ENCODE measurements around the gene WDR36. TPM values are rescaled to one million over a fixed set of nuclear protein-coding genes. Genes with fewer than 3 reads are reported as not detected.

WDR36 gene
- polyA plus RNA-seq, 4 donors: 2.7 to 19.0 (median 5.9) TPM

GRCh38 chr5:111124793-111125192, 32.6 kb downstream of the WDR36 start:
- Histone ChIP-seq H3K4me3 (ENCODE audit: low read depth in 1 of 3, low read length in 3 of 3) (no peak overlapping the region), H3K27ac (ENCODE audit: low read depth in 1 of 3, low read length in 2 of 3) (no peak overlapping the region), H3K4me1 (ENCODE audit: control insufficient read depth in 3 of 3, insufficient read depth in 2 of 3, low read depth in 1 of 3, low read length in 2 of 3) (no peaks in the 10 kb centered on the region), H3K9me3 (ENCODE audit: control insufficient read depth in 2 of 2, insufficient read depth in 1 of 2, low read depth in 1 of 2, low read length in 1 of 2) (no peaks in the 10 kb centered on the region), H3K36me3 (ENCODE audit: control insufficient read depth in 3 of 3, insufficient read depth in 2 of 3, low read depth in 1 of 3, low read length in 3 of 3) (peaks cover 0 to 12% (median 7%) of the 10 kb centered on the region in 3 donors), H3K27me3 (ENCODE audit: control insufficient read depth in 3 of 3, insufficient read depth in 3 of 3, low read length in 3 of 3) (no peaks in the 10 kb centered on the region)
- FAIRE-seq (no peak), DNase-seq (no peak)
- WGBS, 3 donors: 81 to 88% (median 82%) methylated on average over 1 of the region's 1 CpG

- no peaks in the 10 kb centered on the region for H3K9me3 ChIP-seq (ENCODE audit: control insufficient read depth in 2 of 2, insufficient read depth in 1 of 2, low read depth in 1 of 2, low read length in 1 of 2)
- no peak for FAIRE-seq
- no peaks in the 10 kb centered on the region for H3K4me1 ChIP-seq (ENCODE audit: control insufficient read depth in 3 of 3, insufficient read depth in 2 of 3, low read depth in 1 of 3, low read length in 2 of 3)
- 90 to 98% (median 97%) methylated on average over 3 of the region's 3 CpGs for WGBS, 3 donors
- H3K27ac ChIP-seq (ENCODE audit: low read depth in 1 of 3, low read length in 2 of 3): no peak overlapping the region
- H3K27me3 ChIP-seq (ENCODE audit: control insufficient read depth in 3 of 3, insufficient read depth in 3 of 3, low read length in 3 of 3): no peaks in the 10 kb centered on the region
- H3K36me3 ChIP-seq (ENCODE audit: control insufficient read depth in 3 of 3, insufficient read depth in 2 of 3, low read depth in 1 of 3, low read length in 3 of 3): peaks cover 0 to 8% (median 7%) of the 10 kb centered on the region in 3 donors
- no peak overlapping the region for H3K4me3 ChIP-seq (ENCODE audit: low read depth in 1 of 3, low read length in 3 of 3)
- DNase-seq: no peak
These were observed 34.7 kb downstream of the WDR36 start for GRCh38 chr5:111126896-111127295.

GRCh38 chr5:111127453-111128195, 35.5 kb downstream of the WDR36 start:
- Histone ChIP-seq H3K9me3 (ENCODE audit: control insufficient read depth in 2 of 2, insufficient read depth in 1 of 2, low read depth in 1 of 2, low read length in 1 of 2) (no peaks in the 10 kb centered on the region), H3K4me3 (ENCODE audit: low read depth in 1 of 3, low read length in 3 of 3) (no peak overlapping the region), H3K4me1 (ENCODE audit: control insufficient read depth in 3 of 3, insufficient read depth in 2 of 3, low read depth in 1 of 3, low read length in 2 of 3) (no peaks in the 10 kb centered on the region), H3K27ac (ENCODE audit: low read depth in 1 of 3, low read length in 2 of 3) (no peak overlapping the region), H3K36me3 (ENCODE audit: control insufficient read depth in 3 of 3, insufficient read depth in 2 of 3, low read depth in 1 of 3, low read length in 3 of 3) (peaks cover 0 to 6% (median 6%) of the 10 kb centered on the region in 3 donors), H3K27me3 (ENCODE audit: control insufficient read depth in 3 of 3, insufficient read depth in 3 of 3, low read length in 3 of 3) (no peaks in the 10 kb centered on the region)
- WGBS, 3 donors: 91 to 93% (median 91%) methylated on average over 3 of the region's 3 CpGs
- no peak for DNase-seq
- no peak for FAIRE-seq

- H3K4me1 ChIP-seq (ENCODE audit: control insufficient read depth in 3 of 3, insufficient read depth in 2 of 3, low read depth in 1 of 3, low read length in 2 of 3): no peaks in the 10 kb centered on the region
- no peaks in the 10 kb centered on the region for H3K27me3 ChIP-seq (ENCODE audit: control insufficient read depth in 3 of 3, insufficient read depth in 3 of 3, low read length in 3 of 3)
- H3K27ac ChIP-seq (ENCODE audit: low read depth in 1 of 3, low read length in 2 of 3): no peak overlapping the region
- WGBS, 3 donors: 90 to 95% (median 91%) methylated on average over 3 of the region's 3 CpGs
- no peaks in the 10 kb centered on the region for H3K9me3 ChIP-seq (ENCODE audit: control insufficient read depth in 2 of 2, insufficient read depth in 1 of 2, low read depth in 1 of 2, low read length in 1 of 2)
- no peak overlapping the region for H3K4me3 ChIP-seq (ENCODE audit: low read depth in 1 of 3, low read length in 3 of 3)
- peaks cover 0 to 4% (median 3%) of the 10 kb centered on the region in 3 donors for H3K36me3 ChIP-seq (ENCODE audit: control insufficient read depth in 3 of 3, insufficient read depth in 2 of 3, low read depth in 1 of 3, low read length in 3 of 3)
- FAIRE-seq: no peak
- no peak for DNase-seq
These were observed 37.8 kb downstream of the WDR36 start for GRCh38 chr5:111129938-111130337.

- DNase-seq (no peak), FAIRE-seq (no peak)
- Histone ChIP-seq H3K4me3 (ENCODE audit: low read depth in 1 of 3, low read length in 3 of 3) (no peak overlapping the region), H3K36me3 (ENCODE audit: control insufficient read depth in 3 of 3, insufficient read depth in 2 of 3, low read depth in 1 of 3, low read length in 3 of 3) (peaks cover 0 to 3% (median 2%) of the 10 kb centered on the region in 3 donors), H3K4me1 (ENCODE audit: control insufficient read depth in 3 of 3, insufficient read depth in 2 of 3, low read depth in 1 of 3, low read length in 2 of 3) (no peaks in the 10 kb centered on the region), H3K9me3 (ENCODE audit: control insufficient read depth in 2 of 2, insufficient read depth in 1 of 2, low read depth in 1 of 2, low read length in 1 of 2) (no peaks in the 10 kb centered on the region), H3K27ac (ENCODE audit: low read depth in 1 of 3, low read length in 2 of 3) (no peak overlapping the region), H3K27me3 (ENCODE audit: control insufficient read depth in 3 of 3, insufficient read depth in 3 of 3, low read length in 3 of 3) (peaks cover 0 to 3% (median 0%) of the 10 kb centered on the region in 3 donors)
- WGBS, 3 donors: 55 to 75% (median 56%) methylated on average over 2 of the region's 2 CpGs
These were observed 39.2 kb downstream of the WDR36 start for GRCh38 chr5:111131356-111131755.

- DNase-seq (no peak), FAIRE-seq (no peak)
- H3K4me3 ChIP-seq (ENCODE audit: low read depth in 1 of 3, low read length in 3 of 3): no peak overlapping the region
- WGBS, 3 donors: 80 to 96% (median 94%) methylated on average over 1 of the region's 1 CpG
- H3K36me3 ChIP-seq (ENCODE audit: control insufficient read depth in 3 of 3, insufficient read depth in 2 of 3, low read depth in 1 of 3, low read length in 3 of 3): peaks cover 0 to 2% (median 0%) of the 10 kb centered on the region in 3 donors
- no peak overlapping the region for H3K27ac ChIP-seq (ENCODE audit: low read depth in 1 of 3, low read length in 2 of 3)
- H3K4me1 ChIP-seq (ENCODE audit: control insufficient read depth in 3 of 3, insufficient read depth in 2 of 3, low read depth in 1 of 3, low read length in 2 of 3): no peaks in the 10 kb centered on the region
- H3K27me3 ChIP-seq (ENCODE audit: control insufficient read depth in 3 of 3, insufficient read depth in 3 of 3, low read length in 3 of 3): peaks cover 0 to 3% (median 0%) of the 10 kb centered on the region in 3 donors
- H3K9me3 ChIP-seq (ENCODE audit: control insufficient read depth in 2 of 2, insufficient read depth in 1 of 2, low read depth in 1 of 2, low read length in 1 of 2): no peaks in the 10 kb centered on the region
These were observed 39.9 kb downstream of the WDR36 start for GRCh38 chr5:111132076-111132475.

- FAIRE-seq (no peak), DNase-seq (no peak)
- Histone ChIP-seq H3K36me3 (ENCODE audit: control insufficient read depth in 3 of 3, insufficient read depth in 2 of 3, low read depth in 1 of 3, low read length in 3 of 3) (no peaks in the 10 kb centered on the region), H3K4me3 (ENCODE audit: low read depth in 1 of 3, low read length in 3 of 3) (no peak overlapping the region), H3K27me3 (ENCODE audit: control insufficient read depth in 3 of 3, insufficient read depth in 3 of 3, low read length in 3 of 3) (peaks cover 0 to 3% (median 0%) of the 10 kb centered on the region in 3 donors), H3K4me1 (ENCODE audit: control insufficient read depth in 3 of 3, insufficient read depth in 2 of 3, low read depth in 1 of 3, low read length in 2 of 3) (no peaks in the 10 kb centered on the region), H3K9me3 (ENCODE audit: control insufficient read depth in 2 of 2, insufficient read depth in 1 of 2, low read depth in 1 of 2, low read length in 1 of 2) (no peaks in the 10 kb centered on the region), H3K27ac (ENCODE audit: low read depth in 1 of 3, low read length in 2 of 3) (no peak overlapping the region)
- WGBS, 3 donors: 80 to 85% (median 81%) methylated on average over 1 of the region's 1 CpG
These were observed 40.7 kb downstream of the WDR36 start for GRCh38 chr5:111132731-111133435.

- DNase-seq: no peak
- WGBS, 3 donors: 86 to 100% (median 90%) methylated on average over 1 of the region's 1 CpG
- no peak overlapping the region for H3K4me3 ChIP-seq (ENCODE audit: low read depth in 1 of 3, low read length in 3 of 3)
These were observed 41.2 kb downstream of the WDR36 start for GRCh38 chr5:111133436-111133751.

More at GRCh38 chr5:111133436-111133751, 41.2 kb downstream of the WDR36 start:
- no peaks in the 10 kb centered on the region for H3K36me3 ChIP-seq (ENCODE audit: control insufficient read depth in 3 of 3, insufficient read depth in 2 of 3, low read depth in 1 of 3, low read length in 3 of 3)
- no peaks in the 10 kb centered on the region for H3K4me1 ChIP-seq (ENCODE audit: control insufficient read depth in 3 of 3, insufficient read depth in 2 of 3, low read depth in 1 of 3, low read length in 2 of 3)
- peaks cover 0 to 3% (median 0%) of the 10 kb centered on the region in 3 donors for H3K27me3 ChIP-seq (ENCODE audit: control insufficient read depth in 3 of 3, insufficient read depth in 3 of 3, low read length in 3 of 3)
- no peak overlapping the region for H3K27ac ChIP-seq (ENCODE audit: low read depth in 1 of 3, low read length in 2 of 3)
- no peaks in the 10 kb centered on the region for H3K9me3 ChIP-seq (ENCODE audit: control insufficient read depth in 2 of 2, insufficient read depth in 1 of 2, low read depth in 1 of 2, low read length in 1 of 2)
- no peak for FAIRE-seq

All from small intestine (tissue), 7 donors.